KMS-11 (cell line): Measurements from ENCODE around the gene ADAMTS6.
A peak's percentile ranks its signal among the peaks of the same experiment; 100 is the strongest.

ENCODE experiments used
- H2AFZ ChIP-seq: fragments of 200-600 bp; sonication (generic); 2 replicates; pipeline ENCODE4 v1.6.1; 2016; ENCODE audit warnings: antibody characterized with exemption, mixed run types, low read depth
- H3K27ac ChIP-seq: fragments of 200-600 bp; sonication (generic); 2 replicates; pipeline ENCODE4 v1.6.1; 2016; ENCODE audit warnings: mild to moderate bottlenecking, mixed run types
- H3K27me3 ChIP-seq: fragments of 200-600 bp; sonication (generic); 2 replicates; pipeline ENCODE4 v1.6.1; 2017; ENCODE audit warnings: mild to moderate bottlenecking, low read depth, mixed run types, moderate library complexity; ENCODE audit not compliant: insufficient read depth
- H3K36me3 ChIP-seq: fragments of 200-600 bp; sonication (generic); 2 replicates; pipeline ENCODE4 v1.6.1; 2017; ENCODE audit warnings: mild to moderate bottlenecking, mixed run types; ENCODE audit not compliant: insufficient read depth
- H3K4me1 ChIP-seq: fragments of 200-600 bp; sonication (generic); 2 replicates; pipeline ENCODE4 v1.6.1; 2016; ENCODE audit warnings: mild to moderate bottlenecking, low read depth, mixed run types; ENCODE audit not compliant: poor library complexity, severe bottlenecking
- H3K4me2 ChIP-seq: fragments of 200-600 bp; sonication (generic); 2 replicates; pipeline ENCODE4 v1.7.0; 2016; ENCODE audit warnings: mild to moderate bottlenecking, mixed run types
- H3K4me3 ChIP-seq: fragments of 200-600 bp; sonication (generic); IDR thresholded peaks from 2 replicates; pipeline ENCODE4 v1.6.1; 2017; ENCODE audit warnings: low read depth, low read length, mixed read lengths; ENCODE audit not compliant: insufficient read depth
- H3K79me2 ChIP-seq: fragments of 200-600 bp; sonication (generic); 2 replicates; pipeline ENCODE4 v1.6.1; 2016; ENCODE audit warnings: low read depth, mixed run types; ENCODE audit not compliant: insufficient read depth
- H3K9ac ChIP-seq: fragments of 200-600 bp; sonication (generic); 2 replicates; pipeline ENCODE4 v1.6.1; 2016; ENCODE audit warnings: mild to moderate bottlenecking, mixed run types
- H4K20me1 ChIP-seq: fragments of 200-600 bp; sonication (generic); 2 replicates; pipeline ENCODE4 v1.6.1; 2016; ENCODE audit warnings: mild to moderate bottlenecking, mixed run types; ENCODE audit not compliant: insufficient read depth
- CTCF ChIP-seq: fragments of 200-600 bp; sonication (generic); conservative IDR thresholded peaks from 2 replicates; pipeline ENCODE4 v1.6.1; 2017; ENCODE audit warnings: low read depth, mild to moderate bottlenecking, antibody characterized with exemption, low read length, moderate library complexity, mixed read lengths

Gene ADAMTS6

GRCh38 chr5:65102371-65102975, 379.2 kb downstream of the ADAMTS6 start:
- Histone ChIP-seq H3K9ac (peak overlapping the region; percentile 93; the same call in 1 of the 2 replicates), H3K27ac (no peak overlapping the region), H3K36me3 (no peaks in the 10 kb centered on the region), H3K4me3 (no peak overlapping the region), H3K4me2 (peak overlapping the region; percentile 53; the same call in 1 of the 2 replicates), H4K20me1 (no peaks in the 10 kb centered on the region), H2AFZ (peak overlapping the region; percentile 99), H3K79me2 (no peaks in the 10 kb centered on the region), H3K4me1 (peaks cover 6% of the 10 kb centered on the region), H3K27me3 (no peaks in the 10 kb centered on the region)
- no peak for TF ChIP-seq CTCF

- no peak overlapping the region for H3K4me3 ChIP-seq
- 0 out of 2 replicates have a peak overlapping the region, but pooled peaks have one; percentile 99 for H2AFZ ChIP-seq
- no peaks in the 10 kb centered on the region for H3K79me2 ChIP-seq
- H3K27me3 ChIP-seq: no peaks in the 10 kb centered on the region
- H3K27ac ChIP-seq: no peak overlapping the region
- no peak overlapping the region for H3K4me2 ChIP-seq
- H3K36me3 ChIP-seq: no peaks in the 10 kb centered on the region
- H3K9ac ChIP-seq: no peak overlapping the region
- peaks cover 6% of the 10 kb centered on the region for H3K4me1 ChIP-seq
- TF ChIP-seq CTCF: no peak
- H4K20me1 ChIP-seq: no peaks in the 10 kb centered on the region
Observed at GRCh38 chr5:65101632-65102100, 380.1 kb downstream of the ADAMTS6 start.

- H3K27ac ChIP-seq: no peak overlapping the region
- H4K20me1 ChIP-seq: no peaks in the 10 kb centered on the region
- H3K9ac ChIP-seq: no peak overlapping the region
Observed at GRCh38 chr5:65100911-65101631, 380.6 kb downstream of the ADAMTS6 start.

More at GRCh38 chr5:65100911-65101631, 380.6 kb downstream of the ADAMTS6 start:
- Histone ChIP-seq H3K27me3 (no peaks in the 10 kb centered on the region), H3K36me3 (no peaks in the 10 kb centered on the region), H2AFZ (no peak overlapping the region), H3K79me2 (no peaks in the 10 kb centered on the region), H3K4me1 (peaks cover 6% of the 10 kb centered on the region), H3K4me3 (no peak overlapping the region), H3K4me2 (no peak overlapping the region)
- peak; percentile 68 for TF ChIP-seq CTCF
